Skeletal muscle satellite cell (primary cell): Measurements from ENCODE around the gene HMBS.
"Not testable (repeated sequence)": the region's sequence is repeated elsewhere in the genome, so short reads cannot be mapped to it uniquely, and the experiment has no call there.

Experiments
- H3K27me3 ChIP-seq: 2 replicates; pipeline ENCODE4 v1.7.0; 2013; ENCODE audit warnings: low read length; ENCODE audit not compliant: control insufficient read depth, insufficient read depth
- H3K36me3 ChIP-seq: 2 replicates; pipeline ENCODE4 v1.7.0; 2013; ENCODE audit warnings: mild to moderate bottlenecking, control low read depth, low read length; ENCODE audit not compliant: insufficient read depth
- H3K4me1 ChIP-seq: 2 replicates; pipeline ENCODE4 v1.7.0; 2013; ENCODE audit warnings: low read length; ENCODE audit not compliant: control insufficient read depth, insufficient read depth
- H3K4me2 ChIP-seq: 2 replicates; pipeline ENCODE4 v1.7.0; 2013; ENCODE audit warnings: mild to moderate bottlenecking, low read length
- H3K4me3 ChIP-seq: 2 replicates; pipeline ENCODE4 v1.7.0; 2013; ENCODE audit warnings: low read length
- H3K9ac ChIP-seq: 2 replicates; pipeline ENCODE4 v1.7.0; 2013; ENCODE audit warnings: mild to moderate bottlenecking, low read depth, low read length, moderate library complexity
- H3K9me3 ChIP-seq: replicated peaks from 2 replicates; pipeline ENCODE4 v1.7.0; 2013; ENCODE audit warnings: mild to moderate bottlenecking, control low read depth, low read length

The HMBS gene

GRCh38 chr11:119093942-119094815 lies 9.5 kb downstream of the HMBS start:
- Histone ChIP-seq H3K36me3 (peaks cover 51% of the 10 kb centered on the region), H3K4me1 (peaks cover 21% of the 10 kb centered on the region), H3K27me3 (no peaks in the 10 kb centered on the region), H3K4me2 (peak overlapping the region; percentile 85), H3K4me3 (peak overlapping the region; percentile 79), H3K9me3 (no peaks in the 10 kb centered on the region), H3K9ac (peak overlapping the region; percentile 90)

GRCh38 chr11:119094816-119095065 lies 10.1 kb downstream of the HMBS start:
- Histone ChIP-seq H3K4me2 (peak overlapping the region; percentile 85), H3K4me3 (peak overlapping the region; percentile 79), H3K36me3 (peaks cover 50% of the 10 kb centered on the region), H3K4me1 (peaks cover 21% of the 10 kb centered on the region), H3K9ac (peak overlapping the region; percentile 90), H3K27me3 (no peaks in the 10 kb centered on the region), H3K9me3 (no peaks in the 10 kb centered on the region)

GRCh38 chr11:119095066-119095880 lies 10.6 kb downstream of the HMBS start:
- peak overlapping the region; percentile 85 for H3K4me2 ChIP-seq
- peak overlapping the region; percentile 90 for H3K9ac ChIP-seq
- H3K4me1 ChIP-seq = peaks cover 25% of the 10 kb centered on the region
- peak overlapping the region; percentile 79 for H3K4me3 ChIP-seq
- H3K36me3 ChIP-seq = peaks cover 49% of the 10 kb centered on the region
- H3K27me3 ChIP-seq = no peaks in the 10 kb centered on the region
- no peaks in the 10 kb centered on the region for H3K9me3 ChIP-seq

- Histone ChIP-seq H3K9ac (no peak overlapping the region), H3K4me1 (peaks cover 24% of the 10 kb centered on the region), H3K9me3 (no peaks in the 10 kb centered on the region), H3K27me3 (no peaks in the 10 kb centered on the region), H3K36me3 (peaks cover 27% of the 10 kb centered on the region), H3K4me3 (peak overlapping the region; percentile 81), H3K4me2 (peak overlapping the region; percentile 84)
Measured at GRCh38 chr11:119099711-119100110, 15.0 kb downstream of the HMBS start.

GRCh38 chr11:119100246-119100970 lies 15.7 kb downstream of the HMBS start:
- Histone ChIP-seq H3K27me3 (no peaks in the 10 kb centered on the region), H3K4me2 (peak overlapping the region; percentile 84), H3K9ac (peak overlapping the region; percentile 85), H3K4me1 (peaks cover 24% of the 10 kb centered on the region), H3K4me3 (peak overlapping the region; percentile 81), H3K9me3 (no peaks in the 10 kb centered on the region), H3K36me3 (peaks cover 27% of the 10 kb centered on the region)

- Histone ChIP-seq H3K9me3 (no peaks in the 10 kb centered on the region), H3K4me1 (peaks cover 18% of the 10 kb centered on the region), H3K9ac (peak overlapping the region; percentile 85), H3K4me3 (peak overlapping the region; percentile 81), H3K36me3 (peaks cover 27% of the 10 kb centered on the region), H3K27me3 (no peaks in the 10 kb centered on the region), H3K4me2 (peak overlapping the region; percentile 84)
Measured at GRCh38 chr11:119100994-119101758, 16.5 kb downstream of the HMBS start.

GRCh38 chr11:119101759-119102423 lies 17.2 kb downstream of the HMBS start, which contains the start of gene DPAGT1:
Gene DPAGT1, minus strand, starts transcription at chr11:119101853. Its CDS starts 198 bp downstream, at chr11:119101655.
- peaks cover 22% of the 10 kb centered on the region for H3K4me1 ChIP-seq
- H3K36me3 ChIP-seq = peaks cover 21% of the 10 kb centered on the region
- H3K9me3 ChIP-seq = no peaks in the 10 kb centered on the region
- H3K9ac ChIP-seq = peak within 1 kb of the TSS; percentile 85
- H3K4me2 ChIP-seq = peak within 1 kb of the TSS; percentile 84
- peak within 1 kb of the TSS; percentile 81 for H3K4me3 ChIP-seq
- no peaks in the 10 kb centered on the region for H3K27me3 ChIP-seq

- H3K9me3 ChIP-seq, H3K27me3 ChIP-seq, H3K36me3 ChIP-seq: not testable (repeated sequence)
- Histone ChIP-seq H3K4me1 (peaks cover 26% of the 10 kb centered on the region), H3K4me3 (peak overlapping the region; percentile 81), H3K4me2 (peak overlapping the region; percentile 84), H3K9ac (peak overlapping the region; percentile 85)
Measured at GRCh38 chr11:119103161-119103664, 18.5 kb downstream of the HMBS start.

GRCh38 chr11:119103793-119104192 lies 19.1 kb downstream of the HMBS start:
- H3K4me1 ChIP-seq = peaks cover 32% of the 10 kb centered on the region
- no peaks in the 10 kb centered on the region for H3K9me3 ChIP-seq

More at GRCh38 chr11:119103793-119104192, 19.1 kb downstream of the HMBS start:
- Histone ChIP-seq H3K4me3 (no peak overlapping the region), H3K36me3 (peaks cover 2% of the 10 kb centered on the region), H3K9ac (no peak overlapping the region), H3K27me3 (no peaks in the 10 kb centered on the region), H3K4me2 (no peak overlapping the region)
